GM19240 (cell line): Measurements from ENCODE around the gene CEMIP2.
"Not testable (repeated sequence)": the region's sequence is repeated elsewhere in the genome, so short reads cannot be mapped to it uniquely, and the experiment has no call there.

Experiments used
- DNase-seq: peaks from one replicate; pipeline ENCODE4 v3.0.0; 2011; ENCODE audit warnings: low spot score; ENCODE audit not compliant: insufficient read length

Gene CEMIP2

DNA sequence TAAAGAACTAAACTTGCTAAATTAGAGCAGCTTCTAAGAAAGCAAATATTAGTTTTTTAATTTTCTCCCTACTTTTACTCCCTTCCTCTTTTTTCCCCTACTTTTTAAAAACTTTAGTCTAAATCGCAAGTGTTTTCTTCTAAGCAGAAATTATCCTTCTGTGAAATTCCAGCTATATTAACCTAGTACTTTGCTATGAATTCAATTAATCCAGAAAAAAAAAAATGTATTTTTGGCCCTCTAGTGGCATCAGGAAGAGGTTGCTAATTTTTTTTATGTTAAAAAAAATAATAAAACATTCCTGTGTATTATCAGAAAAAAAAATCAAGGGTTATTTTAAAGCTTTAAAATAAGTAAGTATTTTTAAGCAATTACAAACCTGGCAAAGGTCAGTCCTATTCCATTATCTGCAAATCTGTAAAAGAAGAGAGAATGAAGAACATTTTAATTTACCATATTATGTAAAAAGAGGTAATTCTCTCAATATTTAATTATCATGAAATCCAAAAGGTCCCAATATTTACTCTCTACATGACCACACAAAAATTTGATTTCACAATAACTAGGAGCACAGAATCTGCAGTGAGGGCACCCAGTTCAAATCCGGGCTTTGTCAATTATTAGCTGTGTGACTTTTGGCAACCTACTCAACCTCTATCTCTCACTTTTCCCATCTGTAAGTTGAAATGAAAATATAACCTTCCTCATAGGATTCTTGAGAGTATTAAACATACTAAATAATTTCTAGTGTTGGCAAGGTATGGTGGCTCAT lies 52.0 kb downstream of the CEMIP2 start:
- no peak for DNase-seq

DNA sequence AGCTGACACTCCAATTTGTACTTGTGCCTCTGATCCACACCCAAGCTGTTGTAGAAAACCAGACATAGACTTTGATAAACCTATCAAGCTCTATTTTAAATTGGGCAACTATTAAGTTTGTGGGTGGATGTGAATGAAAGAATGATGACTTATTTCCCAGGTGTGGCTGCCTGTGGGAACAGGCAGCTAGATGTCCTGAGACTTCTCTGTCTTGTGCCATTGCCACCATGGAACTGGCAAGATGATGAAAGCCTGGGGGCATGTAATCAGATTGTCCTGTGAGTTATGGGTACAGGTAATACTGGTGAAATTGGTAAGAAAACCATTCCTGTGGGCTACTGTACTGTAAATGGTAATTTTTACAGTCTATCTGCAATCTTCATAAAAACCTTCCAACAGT lies 57.5 kb downstream of the CEMIP2 start:
- no peak for DNase-seq

DNA sequence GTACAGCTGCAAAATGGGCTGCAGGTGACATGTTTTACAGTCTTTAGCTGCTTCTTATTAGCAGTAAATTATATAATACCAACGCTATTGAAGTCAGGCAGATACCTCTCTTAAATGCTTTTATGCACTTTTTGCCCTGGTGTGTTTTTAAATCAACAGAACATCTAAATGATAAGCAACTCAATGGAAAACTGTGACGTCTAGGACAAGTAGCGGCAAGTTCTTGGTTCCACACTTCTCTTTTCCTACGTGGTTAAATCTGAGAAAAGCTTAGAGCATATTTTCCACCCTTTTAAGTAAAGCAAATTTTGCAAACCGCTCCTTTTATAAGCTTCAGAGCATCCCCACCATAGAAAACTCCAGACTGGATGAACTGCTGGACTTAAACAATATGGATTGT lies 58.1 kb downstream of the CEMIP2 start:
- DNase-seq: no peak

DNA sequence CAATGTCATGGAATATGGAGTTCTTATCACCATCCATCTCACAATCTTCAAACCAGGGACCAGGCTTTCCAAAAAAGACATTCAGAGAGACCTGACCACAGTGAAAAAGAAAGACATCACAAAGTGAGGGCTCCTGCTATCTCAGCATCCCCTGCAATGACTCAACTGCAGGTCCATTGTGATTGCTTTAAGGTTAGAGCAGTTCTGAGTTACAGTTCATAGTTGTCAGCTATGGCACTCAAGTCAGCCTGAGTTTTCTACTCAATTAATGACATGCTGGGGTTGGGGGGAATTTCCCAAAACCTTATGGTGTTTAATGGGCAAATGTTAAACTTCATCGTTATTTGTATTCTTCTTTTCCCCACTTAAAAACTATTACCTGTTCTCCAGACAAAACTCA lies 58.9 kb downstream of the CEMIP2 start:
- no peak for DNase-seq

DNA sequence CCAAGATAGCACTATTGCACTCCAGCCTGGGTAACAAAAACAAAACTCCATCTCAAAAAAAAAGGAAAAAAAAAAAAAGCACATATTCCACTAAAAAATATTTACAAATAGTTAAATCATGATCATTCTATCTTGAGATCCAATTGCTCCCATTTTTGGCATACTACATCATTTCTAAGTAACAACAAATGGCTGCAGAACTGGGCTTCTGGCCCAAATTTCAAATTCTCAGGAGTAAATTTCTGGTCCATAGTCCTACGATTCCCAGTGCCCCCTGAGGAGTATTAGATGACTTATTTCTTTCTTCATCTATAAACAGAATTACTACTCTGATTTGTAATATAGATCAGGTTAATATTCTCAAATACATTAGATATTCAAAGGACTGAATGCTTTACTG lies 62.1 kb downstream of the CEMIP2 start:
- no peak for DNase-seq

DNA sequence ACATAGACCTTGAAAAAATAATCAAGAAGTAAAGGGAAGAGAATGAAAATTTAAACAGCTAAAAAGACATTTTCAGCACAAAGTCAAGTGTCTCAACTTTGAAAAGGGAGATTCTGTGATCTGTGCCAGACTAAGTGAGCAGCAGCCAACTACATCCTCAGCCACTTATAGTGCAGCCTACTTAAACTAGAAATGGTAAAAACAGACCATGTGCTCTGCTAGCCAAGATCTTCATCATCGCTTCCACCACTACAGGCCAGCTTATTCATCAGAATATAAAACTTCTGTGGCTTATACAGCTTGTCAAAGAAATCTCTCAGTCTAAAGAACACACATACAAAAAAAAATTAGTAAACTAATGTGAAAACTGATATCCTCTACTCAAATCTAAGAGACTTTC lies 63.5 kb downstream of the CEMIP2 start:
- DNase-seq: no peak

DNA sequence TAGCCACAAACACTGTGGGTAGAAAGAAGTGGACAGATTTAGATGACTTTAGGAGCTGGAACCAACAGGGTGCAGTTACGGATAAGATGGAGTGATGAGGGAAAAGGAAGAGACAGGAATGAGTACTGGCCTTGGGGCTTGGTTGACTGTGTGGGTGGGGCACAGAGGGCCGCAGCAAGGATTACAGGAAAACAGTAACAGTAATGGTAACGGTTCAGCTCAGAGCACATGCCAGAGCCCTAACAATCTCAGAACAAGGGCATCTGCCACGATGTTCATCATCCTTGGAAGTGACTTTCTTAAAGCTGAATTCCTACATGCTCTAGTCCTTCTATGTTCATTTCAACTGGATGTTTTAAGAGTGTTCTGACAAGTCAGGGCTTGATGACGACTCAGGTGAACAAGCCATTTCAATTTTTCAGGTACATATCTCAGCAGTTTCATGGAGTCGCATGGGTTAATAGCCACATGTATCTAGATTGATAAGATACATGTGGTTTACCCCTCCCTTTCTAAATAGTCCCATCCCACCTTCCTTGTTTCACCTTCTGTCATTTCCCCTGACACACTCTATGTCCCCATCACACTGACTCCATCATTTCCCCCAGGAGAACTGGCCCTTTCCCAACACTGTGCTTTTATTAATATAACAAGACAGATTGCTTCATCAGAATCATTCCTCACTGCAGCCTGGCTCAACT lies 65.0 kb downstream of the CEMIP2 start:
- no peak for DNase-seq

DNA sequence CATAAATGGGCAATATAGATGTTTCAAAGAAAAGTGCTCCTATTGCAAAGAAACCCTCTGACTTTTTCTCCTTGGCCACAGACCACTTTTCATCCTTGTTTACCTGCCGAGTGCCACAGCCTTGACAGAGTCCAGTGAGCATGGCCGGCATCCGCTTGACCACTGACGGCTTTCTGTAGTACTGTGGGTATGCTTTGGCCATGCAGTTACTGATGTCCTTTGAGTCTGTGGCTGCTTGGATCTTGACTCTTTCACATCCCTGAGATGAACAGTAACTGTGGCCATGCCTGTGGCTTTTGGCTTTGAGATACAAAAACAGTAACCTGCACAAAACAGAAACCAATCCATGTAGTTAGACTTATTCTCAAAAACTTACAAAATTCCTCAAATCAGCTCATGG lies 70.4 kb downstream of the CEMIP2 start:
- no peak for DNase-seq

DNA sequence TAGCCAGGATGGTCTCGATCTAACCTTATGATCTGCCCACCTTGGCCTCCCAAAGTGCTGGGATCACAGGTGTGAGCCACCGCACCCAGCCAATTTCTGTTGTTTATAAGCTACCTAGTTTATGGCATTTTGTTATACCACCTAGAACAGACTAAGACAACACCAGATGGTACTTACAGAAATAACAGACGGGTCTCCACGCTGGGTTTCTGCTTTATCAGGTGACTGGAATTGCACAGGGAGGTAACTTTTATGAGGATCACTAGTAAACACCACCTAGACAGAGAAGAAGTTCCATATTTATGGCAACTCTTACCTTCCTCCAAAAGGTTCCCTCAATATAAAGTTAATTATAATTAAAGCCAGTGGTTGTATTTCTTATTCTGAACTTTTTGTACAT lies 74.0 kb downstream of the CEMIP2 start:
- no peak for DNase-seq

DNA sequence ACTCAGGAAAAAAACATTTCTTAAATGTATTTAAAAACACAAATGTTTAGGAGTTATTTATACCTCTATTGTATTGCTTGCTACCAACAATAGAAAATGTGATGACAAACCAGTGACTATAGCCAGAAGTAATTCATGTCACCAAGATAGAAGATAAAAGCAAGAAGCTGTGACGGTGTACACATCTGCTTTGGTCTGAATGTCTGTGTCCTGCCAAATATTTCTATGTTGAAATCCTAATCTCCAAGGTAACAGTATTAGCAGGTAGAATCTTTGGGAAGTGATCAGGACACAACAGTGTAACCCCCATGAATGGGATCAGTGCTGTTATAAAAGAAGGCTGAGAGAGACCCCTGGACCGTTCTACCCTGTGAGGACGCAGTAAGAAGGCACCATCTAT lies 74.7 kb downstream of the CEMIP2 start:
- DNase-seq: no peak

DNA sequence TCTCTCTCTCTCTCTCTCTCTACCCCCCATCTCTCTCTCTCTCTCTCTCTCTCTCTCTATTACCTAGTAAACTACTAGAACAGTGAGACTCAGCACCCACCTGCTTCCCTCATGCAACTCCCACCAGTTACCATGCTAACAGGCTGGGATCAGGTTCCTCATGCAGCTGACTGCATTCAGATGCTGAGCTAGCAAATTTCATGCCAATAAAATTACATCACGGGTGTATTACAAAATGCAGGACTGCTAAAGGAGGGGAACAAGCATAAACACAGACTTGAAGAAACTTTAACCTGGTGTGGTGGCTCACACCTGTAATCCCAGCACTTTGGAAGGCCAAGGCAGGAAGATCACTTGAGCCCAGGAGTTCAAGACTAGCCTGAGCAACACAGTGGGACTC lies 76.0 kb downstream of the CEMIP2 start:
- DNase-seq: no peak

DNA sequence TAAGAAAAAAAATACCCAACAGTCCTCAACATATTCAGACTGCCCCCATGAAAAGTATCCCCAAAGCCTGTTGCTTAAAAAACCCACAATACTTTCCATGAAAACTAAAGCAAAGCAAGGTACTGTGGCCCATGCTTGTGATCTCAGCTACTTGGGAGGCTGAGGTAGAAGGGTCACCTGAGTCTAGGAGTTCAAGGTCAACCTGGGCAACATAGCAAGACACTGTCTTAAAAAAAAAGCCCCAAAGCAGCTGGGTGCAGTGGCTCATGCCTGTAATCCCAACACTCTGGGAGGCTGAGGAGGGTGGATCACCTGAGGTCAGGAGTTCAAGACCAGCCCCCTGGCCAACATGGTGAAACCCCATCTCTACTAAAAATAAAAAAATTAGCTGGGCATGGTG lies 76.7 kb downstream of the CEMIP2 start:
- DNase-seq: not testable (repeated sequence)

DNA sequence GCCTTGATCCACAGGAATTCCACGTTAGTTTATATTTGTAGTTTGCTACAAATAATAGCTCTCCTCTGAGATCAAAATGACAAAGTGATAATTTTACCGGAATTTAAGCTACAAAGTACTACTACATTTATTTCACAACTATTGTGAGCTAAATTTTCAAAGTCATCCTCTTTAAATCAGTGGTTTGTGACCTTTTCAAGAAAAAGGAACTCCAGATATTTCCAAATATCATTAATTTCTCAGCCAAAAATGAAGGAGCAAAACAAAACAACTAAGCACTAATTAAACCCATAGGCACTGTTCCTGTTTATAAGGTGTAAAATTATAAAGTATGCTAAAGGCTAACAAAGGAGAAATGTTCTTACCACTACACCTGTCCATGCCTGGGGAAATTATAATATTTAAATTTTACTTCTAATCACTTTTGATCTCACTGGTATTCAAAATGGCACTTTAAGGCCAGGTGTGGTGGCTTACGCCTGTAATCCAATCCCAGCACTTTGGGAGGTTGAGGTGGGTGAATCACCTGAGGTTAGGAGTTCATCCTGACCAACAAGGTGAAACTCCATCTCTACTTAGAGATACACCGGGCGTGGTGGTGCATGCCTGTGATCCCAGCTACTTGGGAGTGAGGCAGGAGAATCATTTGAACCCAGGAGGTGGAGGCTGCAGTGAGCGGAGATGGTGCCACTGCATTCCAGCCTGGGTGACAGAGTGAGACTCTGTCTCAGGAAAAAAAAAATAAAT lies 77.5 kb downstream of the CEMIP2 start:
- DNase-seq: no peak

DNA sequence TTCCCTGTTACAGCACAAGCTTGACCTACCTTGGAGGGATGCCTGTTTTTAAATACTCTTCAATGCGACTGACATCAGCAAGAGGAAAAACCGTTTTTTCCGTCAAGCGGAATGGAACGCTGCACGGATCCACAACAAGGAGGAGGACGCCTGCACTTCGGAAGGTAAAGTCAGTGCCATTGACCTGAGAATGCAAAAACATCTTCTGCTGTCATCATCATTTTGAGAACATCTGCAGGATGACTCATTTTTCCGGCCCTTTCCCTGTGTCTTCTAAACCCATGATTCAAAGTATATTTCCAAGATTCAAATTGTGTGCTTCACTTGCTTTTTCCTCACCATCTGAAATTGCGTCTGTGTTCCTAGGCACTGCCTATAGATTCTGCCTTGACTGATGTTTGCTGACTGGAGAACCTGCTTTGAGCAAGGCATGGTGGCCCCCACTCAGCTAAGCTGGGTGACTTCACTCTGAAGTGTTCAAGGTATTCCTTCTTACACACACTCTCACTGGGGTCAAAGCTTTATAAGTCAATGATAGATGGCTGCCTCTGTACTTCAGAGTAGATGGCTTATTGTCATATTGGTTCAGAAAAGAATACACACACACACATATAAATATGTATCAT lies 78.1 kb downstream of the CEMIP2 start:
- DNase-seq: no peak

DNA sequence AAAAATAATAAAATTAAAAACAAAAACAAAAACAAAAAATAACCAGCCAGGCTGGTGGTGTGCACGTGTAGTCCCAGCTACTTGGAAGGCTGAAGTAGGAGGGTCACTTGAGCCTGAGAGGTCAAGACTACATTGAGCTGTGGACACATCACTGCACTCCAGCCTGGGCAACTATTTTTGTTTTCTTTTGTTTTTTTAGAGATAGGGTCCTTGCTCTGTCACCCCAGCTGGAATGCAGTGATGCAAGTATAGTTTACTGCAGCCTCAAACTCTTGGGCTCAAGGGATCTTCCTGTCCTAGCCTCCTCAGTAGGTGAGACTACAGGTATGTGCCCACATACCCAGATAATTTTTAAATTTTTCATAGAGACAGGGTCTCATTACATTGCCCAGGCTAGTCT lies 80.6 kb downstream of the CEMIP2 start:
- no peak for DNase-seq

DNA sequence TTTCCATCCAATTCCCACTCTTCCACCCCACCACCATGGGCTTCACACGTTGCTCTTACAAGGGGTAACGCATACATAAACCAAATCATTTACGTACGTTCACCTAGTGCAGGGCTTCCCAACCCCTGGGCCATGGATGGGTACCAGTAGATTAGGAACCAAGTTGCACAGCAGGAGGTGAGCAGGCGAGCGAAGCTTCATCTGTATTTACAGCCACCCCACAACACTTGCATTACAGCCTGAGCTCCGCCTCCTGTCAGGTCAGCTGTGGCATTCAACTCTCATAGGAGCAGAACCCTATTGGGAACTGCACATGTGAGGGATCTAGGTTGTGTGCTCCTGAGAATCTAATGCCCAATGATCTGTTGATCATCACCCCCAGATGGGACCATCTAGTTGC lies 82.3 kb downstream of the CEMIP2 start:
- no peak for DNase-seq

DNA sequence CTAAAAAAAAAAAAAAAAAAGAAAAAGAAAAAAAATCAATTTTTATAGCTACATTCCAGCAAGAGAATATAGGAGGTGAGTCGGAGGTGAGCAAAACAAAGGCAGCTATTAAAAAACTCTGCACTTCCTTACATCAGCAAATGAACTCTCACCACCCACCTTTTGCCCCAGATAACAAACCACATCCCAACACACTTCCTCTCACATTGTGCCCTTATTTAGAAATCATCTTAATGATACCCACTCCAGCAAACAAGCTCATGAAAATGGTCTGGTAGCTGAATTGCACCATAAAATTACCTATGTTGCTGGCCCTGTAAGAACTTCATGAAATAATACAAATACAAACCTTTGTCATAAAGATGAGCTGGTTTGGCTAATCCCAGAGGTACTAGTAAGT lies 82.9 kb downstream of the CEMIP2 start:
- DNase-seq: no peak

DNA sequence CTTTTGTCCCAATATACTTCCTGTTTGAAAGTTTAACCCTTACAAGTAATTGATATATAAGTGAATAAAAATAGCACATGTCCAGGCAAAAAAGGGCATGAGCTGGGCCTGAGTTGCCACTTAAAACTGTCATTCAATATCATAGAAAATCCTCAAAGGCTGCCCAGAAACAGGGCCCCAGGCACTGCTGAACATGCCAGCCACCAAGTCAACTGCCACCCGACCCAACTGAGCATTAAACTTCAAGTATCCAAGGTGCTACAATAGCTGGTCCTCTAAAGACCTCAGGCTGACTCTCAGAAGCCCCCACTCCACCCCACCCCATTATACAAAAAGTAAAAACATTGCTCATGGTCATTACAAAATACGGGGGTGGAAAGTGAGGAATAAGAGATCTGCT lies 83.7 kb downstream of the CEMIP2 start:
- DNase-seq: no peak

DNA sequence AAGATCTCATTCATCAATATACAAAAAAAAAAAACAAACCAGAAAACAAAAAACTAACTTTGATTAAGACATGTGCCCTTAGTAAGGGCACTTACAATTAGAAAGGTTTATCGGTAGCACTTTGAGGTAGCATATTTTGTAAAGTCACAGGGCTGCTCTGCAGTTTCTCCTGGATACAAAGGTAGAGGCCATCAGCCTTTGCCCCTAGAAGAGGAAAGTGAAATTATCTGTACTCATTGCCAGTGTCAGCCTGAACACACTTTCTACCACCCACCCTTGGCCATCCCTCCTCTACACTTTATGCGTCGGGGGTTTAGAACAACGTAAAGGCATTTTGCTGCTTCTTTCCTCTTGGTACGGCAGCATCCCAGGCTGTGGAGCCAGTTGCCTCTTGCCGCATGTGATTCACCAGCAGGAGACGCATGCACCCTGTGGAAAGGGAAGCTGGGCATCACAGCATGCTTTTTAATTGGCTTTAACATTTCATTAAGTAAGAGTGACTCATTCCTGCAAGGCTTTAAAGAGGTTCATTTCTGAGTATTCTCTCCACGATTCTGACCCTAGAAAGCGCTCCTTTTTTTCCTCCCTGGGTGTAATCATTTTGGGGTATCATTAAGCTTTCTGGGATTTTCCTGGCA lies 84.6 kb downstream of the CEMIP2 start:
- no peak for DNase-seq

DNA sequence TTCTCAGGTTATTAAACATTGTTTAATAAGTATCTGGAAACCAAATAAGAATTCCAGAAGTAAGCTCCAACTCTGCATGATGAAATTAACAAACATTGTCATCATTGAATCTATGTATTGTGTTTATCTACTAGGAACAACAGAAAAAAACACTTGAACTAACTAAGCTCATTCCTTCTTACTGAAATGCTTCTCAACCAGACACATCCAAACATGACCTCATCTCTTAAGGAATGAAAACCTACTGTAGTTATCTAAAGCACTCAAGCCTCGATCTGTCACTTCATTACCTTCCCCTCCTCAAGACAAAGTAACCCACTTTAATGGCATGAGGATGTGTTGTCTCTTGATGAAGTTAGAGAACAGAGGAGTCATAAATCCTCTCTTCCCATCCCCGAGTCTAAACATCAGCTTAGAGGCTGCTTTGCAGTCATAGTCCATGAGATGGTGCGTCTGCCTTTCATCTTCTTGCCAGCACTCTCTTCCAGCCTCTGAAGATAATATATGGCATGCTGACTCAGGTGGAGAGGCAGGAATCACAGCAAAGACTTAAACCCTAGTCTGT lies 86.5 kb downstream of the CEMIP2 start:
- DNase-seq: no peak

DNA sequence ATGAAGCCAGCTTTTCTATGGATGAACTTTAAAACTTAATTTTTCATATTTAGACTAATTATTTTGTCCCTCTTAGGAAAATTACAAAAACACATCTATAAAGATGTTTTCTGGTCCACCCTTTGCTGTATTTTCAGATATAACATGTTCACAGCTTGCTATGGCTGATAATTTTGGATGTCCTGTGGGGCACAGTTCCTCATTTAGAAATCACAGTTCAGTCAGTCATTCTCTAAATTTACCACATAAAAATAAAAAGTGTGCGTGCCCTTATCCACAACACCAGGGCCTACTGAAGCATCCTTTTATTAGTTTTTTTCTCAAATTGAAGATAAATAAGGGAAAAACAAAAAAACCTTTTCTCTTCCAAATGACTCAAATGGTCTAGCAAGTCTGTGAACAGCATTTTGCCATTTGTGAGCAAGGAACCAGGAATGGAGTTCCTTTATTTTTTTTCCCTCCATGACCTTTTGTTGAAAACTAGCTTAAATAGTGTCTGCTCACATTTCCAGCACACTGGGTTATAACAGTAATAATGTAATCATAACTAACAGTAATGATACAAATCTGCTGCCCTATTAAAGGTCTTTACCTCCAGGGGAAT lies 87.1 kb downstream of the CEMIP2 start:
- DNase-seq: no peak
